Stimulated activated CD4-positive, alpha-beta T cell treated with anti-CD3 and anti-CD28 coated beads, Interleukin-4, amount 100 ng/mL, for 48 hours (primary cell): ENCODE results near the gene PATE2.

Experiments used
- DNase-seq, 2 donors: peaks; one replicate each; pipeline ENCODE4 v3.0.0-alpha.2; 2020; ENCODE audit warnings: low read depth in 2 of 2

The PATE2 gene

DNA sequence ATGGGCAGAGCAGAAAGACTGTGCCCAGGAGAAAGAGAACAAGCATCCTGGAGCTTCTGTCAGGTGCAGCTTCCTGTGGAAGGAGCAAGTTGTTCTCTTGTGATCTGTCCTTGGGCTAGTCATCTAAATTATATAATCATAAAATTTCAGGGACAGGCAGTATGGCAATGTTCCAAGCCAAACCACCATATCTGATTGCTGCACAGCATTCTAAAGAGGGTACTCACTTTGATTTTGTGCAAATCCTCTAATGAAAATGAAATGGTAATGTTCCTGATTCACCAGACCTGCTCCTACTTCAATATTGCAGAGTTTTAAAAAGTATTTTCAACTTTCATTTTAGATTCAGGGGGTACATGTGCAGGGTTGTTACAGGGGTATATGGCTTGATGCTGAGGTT is at the start of gene PATE2:
TSS of gene PATE2 (minus strand) at position 101 of the 400 bp plus-strand sequence. CDS start at position 46, 55 bp downstream.
- no peak for DNase-seq

DNA sequence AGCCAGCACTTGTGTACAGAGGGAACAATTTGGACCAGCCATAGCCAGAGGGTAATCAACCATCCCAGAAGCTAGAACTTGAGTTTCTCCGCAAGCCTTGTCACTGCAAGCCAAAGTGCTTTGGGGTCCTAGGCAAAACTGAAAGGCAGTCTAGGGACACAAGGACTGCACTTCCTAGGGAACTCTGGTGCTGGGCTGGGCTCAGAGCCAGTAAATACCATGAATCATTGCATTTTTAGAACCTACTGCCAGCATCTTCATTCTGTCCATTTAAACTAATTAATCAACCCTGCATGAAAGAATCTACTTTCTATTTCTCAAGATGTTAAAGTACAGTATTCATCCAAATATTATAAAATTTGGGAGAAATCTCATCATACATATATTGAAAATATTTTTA is 29.3 kb upstream of the PATE2 start:
- DNase-seq: no peak

DNA sequence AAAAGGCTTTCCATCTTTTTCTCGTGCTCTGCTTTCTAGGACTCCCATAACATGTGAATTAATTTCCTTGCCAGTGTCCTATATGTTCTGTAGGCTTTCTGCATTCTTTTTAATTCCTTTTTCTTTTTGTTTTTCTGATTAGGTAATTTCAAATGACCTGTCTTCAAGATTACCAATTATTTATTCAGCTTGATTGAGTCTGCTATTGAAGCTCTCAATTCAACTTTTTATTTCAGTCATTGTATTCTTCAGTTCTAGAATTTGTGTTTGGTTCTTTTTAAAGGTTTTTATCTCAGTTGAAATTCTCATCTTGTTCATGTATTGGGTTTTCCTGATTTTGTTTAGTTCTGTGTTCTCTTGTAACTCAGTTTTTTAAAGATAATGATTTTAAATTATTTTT is 23.8 kb upstream of the PATE2 start:
- DNase-seq: no peak

DNA sequence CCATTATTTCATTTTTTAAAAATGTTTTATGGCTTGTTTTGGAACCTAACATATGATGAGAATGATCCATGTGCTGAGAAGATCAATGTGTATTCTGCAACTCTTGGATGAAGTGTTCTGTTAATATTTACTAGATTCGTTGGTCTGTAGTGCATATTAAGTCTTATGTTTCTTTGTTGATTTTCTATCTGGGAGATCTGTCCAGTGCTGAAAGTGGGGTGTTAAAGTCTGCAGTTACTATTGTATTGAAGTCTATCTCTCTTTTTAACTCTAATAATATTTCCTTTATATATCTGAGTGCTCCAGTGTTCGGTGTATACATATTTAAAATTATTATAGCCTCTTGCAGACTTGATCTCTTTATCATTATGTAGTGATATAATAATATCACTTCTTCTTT is 21.2 kb upstream of the PATE2 start:
- DNase-seq: no peak

DNA sequence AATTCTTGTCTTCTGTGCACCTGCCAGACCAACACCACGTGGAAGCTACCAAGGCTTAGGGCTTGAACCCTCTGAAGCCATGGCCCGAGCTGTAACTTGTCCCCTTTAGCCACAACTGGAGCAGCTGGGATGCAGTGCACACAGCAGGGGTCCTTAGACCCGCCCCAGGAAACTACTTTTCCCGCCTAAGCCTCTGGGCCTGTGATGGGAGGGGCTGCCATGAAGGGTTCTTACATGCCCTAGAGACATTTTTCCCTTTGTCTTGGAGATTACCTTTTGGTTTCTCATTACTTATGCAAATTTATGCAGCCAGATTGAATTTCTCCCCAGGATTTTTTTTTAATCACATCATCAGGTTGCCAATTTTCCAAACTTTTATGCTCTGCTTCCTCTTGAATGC is 19.0 kb upstream of the PATE2 start:
- no peak for DNase-seq

DNA sequence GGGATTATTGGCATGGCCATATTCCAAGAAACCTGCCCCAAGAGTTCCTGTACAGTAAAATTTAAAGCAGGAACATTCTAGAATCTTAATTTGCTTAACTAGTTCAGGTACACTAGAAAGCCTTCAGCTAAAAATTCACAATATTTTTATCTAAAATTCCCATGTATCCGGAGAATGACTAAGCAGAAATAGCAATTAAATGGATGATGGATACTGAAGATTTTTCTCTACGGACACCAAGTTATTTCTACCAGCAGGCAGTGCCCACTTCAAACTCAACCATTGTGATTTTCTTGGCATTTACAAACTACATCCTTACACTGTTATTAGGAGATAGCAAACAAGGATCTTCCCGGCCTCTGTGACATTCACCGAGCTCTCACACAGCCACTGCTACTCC is 12.2 kb upstream of the PATE2 start:
- DNase-seq: no peak

DNA sequence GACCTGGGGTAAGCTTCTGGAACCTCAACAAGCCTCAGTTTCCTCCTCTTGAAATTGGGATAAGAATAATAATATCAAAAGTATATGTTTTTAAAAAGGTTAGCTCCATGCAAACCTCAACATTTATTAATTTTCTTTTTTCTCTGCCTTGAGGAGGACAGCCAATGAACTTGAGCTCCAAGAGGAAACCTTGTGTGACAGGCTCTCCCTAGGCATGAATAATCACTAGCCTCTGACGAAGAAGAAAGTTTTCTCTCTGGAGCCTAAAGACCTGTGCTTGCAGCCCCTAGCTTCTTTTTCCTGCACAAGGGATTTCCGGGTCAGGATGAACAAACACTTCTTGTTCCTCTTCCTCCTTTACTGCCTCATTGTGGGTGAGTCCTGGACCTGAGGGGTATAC is 9.2 kb upstream of the PATE2 start, which contains the start of gene PATE3:
TSS of gene PATE3 (plus strand) at position 301 of the 400 bp plus-strand sequence. CDS start at position 326, 25 bp downstream.
- DNase-seq: no peak

DNA sequence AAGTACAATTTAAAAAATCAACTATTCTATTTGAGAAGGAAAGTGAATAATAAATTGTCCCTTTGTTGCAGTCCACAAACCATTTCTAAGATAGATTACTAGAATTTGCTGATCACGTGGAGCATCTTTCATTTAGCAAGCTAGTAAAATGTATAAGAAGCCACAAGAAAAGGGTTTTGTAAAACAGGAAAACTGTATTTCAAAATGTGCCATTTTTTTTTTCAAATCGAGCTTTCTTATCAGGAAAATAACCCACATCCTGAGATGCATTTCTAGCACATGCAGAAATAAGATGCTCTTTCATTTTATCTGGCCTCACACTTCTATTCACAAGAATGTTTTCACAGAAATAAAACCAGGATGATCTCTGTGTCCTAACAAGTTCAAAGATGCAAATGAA is 6.0 kb upstream of the PATE2 start:
- DNase-seq: no peak

DNA sequence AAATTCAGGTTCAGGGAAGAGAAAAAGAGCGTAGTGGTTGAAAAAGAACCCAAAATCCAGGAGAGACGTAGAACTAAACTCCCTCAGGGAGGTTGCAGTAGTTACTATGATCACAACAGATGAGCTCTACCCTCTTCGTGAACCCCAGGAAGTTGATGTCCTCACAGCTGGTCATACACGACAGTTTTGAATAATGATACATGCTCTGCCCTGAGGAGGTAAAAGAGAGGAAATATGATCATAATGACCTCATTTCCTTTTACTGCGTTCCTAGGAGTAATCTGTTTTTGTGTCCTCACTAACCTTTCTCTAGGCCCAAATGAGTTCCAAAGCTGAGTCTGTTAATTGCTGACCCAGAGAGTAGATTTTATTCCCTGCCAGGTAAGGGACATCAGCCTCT is 1.3 kb downstream of the PATE2 start:
- no peak for DNase-seq

DNA sequence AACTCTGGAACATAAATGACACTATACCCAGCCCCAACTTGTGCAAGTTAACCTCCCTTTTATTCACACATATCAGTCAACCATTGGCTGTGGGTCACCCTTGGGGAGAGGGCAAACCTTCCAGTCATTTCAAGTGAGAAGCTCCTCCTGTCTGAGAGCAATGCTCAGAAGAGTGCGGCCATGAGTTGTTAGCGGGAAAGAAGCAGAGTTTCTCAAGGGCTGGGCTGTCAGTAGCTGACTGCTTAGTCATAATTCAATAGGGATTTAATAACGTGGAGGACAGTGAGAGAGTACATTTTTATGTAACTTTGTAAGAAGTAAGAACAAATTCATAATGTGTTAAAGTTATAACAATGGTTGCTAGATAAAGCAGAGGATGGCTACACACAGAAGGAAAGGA is 5.1 kb downstream of the PATE2 start:
- no peak for DNase-seq

DNA sequence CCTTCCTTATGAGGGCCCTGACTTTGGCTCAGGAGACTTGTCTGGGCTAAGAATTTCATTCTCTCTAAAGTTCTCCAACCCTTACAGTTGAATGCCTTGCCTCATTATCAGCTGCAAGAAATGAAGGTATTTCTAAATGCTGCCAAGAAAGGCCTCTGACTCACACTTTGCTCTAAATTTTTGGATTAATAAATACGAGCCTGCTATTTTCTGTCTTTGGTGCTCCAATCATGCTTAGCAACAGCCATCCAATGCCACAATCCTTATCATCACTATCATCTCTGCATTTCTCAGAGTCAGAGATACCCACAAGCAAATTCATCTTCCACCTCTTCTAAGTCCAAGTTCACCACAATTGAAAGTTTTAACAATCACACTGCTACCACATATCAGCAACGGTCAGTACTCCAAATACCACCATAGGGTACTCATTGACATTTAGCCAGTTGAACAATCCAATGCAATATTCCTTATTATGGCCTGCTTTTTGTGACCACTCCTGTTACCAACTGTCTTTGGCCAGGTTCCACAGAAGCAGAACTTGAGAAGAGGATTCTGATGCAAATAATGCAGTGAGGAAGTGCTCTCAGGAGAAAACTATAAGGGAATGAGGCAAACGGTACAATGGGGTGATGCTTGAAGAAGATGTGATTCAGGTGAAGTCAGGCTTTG is 5.7 kb downstream of the PATE2 start:
- DNase-seq: no peak

DNA sequence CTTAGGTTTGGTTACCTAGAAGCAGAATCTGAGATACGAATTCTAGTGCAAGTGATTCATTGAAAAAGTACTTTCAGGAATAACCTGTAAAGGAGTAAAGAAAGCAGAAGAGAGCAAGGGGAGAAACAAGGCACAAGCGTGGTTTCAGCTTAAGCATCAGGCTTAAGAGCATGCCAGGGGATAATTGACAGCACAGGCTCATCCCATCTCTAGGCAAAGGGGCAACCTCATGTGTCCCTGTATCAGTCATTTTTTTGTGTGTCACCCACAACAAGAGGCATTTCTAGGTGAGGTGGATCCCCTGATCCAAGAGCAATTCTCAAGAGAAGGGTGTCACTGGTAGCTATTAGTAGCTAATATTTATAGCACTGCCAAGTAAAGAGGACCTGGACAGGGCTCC is 8.0 kb downstream of the PATE2 start:
- no peak for DNase-seq

DNA sequence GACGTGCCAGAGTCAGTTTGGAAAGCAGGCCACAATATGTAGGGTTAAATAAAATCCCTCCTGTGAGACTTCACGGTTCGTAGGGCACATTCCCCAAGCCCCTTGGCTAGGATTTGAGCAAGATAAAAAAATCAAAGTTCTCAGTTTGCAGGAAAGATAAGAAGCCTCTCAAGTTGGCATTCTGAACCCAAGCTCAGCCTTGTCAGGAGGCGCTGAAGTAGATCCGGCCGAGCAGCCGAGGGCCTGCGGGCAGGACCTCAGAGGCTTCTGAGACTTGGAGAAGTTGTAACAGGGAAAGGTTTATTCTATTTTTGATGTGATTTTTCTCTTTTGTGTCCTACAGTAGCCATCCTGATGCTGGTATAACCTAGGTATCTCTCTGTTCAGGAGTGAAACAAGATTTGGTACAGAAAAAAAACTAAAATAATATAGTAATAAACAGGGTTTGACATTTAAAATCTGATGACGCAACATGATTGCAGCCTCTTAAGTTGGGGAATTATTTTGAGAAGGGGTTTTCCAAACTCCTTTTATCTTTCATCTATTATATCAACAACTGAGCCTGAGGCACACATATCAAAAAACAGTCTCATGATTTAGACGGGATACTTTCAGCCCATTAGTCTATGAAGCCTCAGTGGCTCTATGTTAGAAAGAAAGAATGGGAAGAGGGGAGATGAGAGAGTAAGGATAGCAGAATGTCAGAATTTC is 10.1 kb downstream of the PATE2 start:
- DNase-seq: no peak

DNA sequence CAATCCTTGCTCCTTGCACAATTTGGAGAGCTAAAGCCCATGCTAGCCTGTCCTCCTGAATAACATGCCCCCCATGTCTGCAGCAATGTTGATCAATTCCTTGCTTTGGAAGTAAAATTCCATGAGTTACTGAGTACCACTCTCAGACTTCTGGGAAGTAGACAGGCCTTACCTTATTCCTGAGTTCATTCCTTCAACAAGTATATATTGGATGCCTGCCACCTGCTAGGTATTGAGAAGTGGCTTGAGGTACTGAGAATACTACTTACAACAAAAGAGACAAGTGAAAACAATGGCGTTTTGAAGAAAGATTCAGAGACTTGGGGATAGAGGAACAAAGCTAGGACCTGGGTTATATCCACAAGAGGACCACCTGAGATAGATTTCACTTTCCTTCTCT is 12.4 kb downstream of the PATE2 start:
- DNase-seq: no peak

DNA sequence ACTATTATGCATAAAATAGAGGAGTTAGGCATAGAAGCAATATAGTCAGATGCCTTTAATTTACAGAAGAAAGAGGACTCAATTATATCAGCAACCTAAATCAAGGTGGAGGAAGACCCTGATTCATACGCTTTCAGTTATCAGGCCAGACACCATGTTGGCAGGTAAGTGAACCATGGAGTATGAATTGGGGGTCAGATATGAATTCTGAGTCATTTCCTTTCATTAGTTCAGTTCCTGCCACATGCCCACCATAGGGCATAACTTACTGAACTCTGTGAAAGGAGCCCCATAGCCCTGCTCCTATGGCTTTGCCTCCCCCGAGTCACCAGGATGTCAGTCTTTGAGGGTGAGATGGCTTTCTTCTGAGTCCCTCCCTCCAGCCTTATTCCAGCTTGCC is 15.1 kb downstream of the PATE2 start:
- DNase-seq: no peak

DNA sequence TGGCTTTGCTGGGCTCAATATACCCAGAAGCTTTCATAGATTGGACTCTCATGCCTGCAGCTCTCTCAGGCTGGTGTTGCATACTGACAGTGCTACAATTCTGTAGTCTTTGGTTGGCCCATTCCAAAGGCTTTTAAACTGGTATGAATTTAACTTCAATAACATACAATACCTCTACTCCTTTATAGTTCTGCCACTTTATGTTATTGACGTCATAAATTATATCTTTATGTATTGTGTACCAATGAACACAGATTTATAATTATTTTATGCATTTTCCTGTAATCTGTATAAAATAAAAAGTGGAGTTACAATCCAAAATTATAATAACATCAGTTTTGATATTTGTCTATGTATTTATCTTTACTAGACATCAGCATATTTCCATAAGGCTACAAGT is 16.2 kb downstream of the PATE2 start:
- no peak for DNase-seq

DNA sequence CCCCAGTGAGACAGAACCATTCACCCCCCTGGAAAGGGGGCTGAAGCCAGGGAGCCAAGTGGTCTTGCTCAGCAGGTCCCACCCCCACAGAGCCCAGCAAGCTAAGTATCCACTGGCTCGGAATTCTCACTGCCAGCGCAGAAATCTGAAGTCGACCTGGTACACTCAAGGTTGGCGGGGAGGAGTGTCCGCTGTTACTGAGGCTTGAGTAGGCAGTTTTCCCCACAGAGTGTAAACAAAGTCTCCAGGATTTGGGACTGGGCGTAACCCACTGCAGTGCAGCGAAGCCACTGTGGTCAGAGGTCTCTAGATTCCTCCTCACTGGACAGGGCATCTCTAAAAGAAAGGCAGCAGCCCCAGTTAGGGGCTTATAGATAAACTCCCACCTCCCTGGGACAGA is 22.6 kb downstream of the PATE2 start:
- DNase-seq: no peak

DNA sequence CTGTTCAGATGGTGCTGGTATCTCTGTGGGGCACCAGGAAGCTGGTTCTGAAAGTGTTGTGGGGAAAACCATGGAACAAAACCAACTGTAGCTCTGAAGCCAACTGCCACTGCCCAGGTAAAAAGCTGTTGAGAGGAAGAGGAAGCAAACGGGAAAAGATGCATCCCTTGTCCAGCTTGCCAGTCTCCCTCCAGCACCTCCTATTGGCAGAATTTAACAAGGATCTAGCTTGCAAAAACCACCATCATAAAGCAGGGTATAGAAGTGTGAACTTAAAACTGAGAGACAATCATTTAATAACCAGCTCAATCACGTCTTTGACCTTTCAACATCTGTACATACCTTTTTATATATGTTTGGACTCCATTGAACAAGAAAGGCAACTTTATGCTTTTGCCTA is 28.0 kb downstream of the PATE2 start:
- no peak for DNase-seq

DNA sequence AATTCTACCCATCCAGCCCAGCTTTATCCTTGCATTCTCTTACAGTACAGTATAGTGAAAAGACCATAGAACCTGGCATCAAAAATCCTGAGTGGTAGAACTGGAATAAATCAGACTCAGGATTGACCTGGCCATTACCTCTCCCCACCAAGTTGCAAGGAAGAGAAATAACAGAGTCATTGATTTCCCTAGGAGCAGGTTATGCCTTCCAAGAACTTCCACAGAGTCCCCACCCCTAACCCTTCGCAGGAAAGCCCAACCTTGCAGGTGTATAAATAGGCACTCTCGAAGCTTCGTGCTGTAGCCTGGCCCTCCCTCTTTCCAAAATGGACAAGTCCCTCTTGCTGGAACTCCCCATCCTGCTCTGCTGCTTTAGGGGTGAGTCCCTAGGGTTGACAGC is 32.6 kb downstream of the PATE2 start, which contains the start of gene PATE1:
TSS of gene PATE1 (plus strand) at position 301 of the 400 bp plus-strand sequence. CDS start at position 327, 26 bp downstream.
- no peak for DNase-seq

DNA sequence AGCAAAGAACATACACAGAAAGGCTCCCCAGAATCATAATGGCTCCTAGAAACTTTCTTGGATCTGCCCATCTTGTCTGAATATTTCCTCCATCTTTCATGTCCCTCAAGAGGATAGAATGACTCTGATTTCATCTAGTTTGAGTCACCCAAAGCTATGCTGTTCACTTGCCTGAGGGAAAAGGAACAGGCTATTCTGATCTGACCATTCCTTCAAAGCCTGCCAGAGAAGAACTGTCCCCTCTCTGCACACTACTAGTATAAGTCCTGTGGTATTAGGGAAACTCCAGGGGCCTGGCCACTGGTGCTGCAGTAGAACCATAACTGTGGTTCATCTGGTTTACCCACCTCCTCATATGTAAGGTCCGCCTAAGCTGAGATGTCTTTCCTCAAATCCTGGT is 34.9 kb downstream of the PATE2 start:
- no peak for DNase-seq

DNA sequence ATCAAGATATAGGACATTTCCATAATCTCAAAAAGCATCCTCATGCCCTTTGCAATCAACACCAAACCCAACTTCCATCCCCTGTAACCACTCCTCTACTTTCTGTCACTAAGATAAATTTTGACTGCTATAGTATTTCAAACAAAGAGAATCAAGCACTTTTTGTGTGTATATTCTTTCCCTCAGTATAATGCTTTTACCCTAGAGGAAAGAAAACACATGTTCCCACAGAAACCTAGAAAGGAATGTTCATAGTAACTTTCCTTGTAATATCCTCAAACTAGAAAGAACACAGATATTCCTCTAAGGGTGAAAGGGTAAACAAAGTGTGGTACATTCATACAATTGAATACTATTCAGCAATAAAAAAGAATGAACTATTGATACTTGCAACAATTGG is 38.0 kb downstream of the PATE2 start:
- no peak for DNase-seq

DNA sequence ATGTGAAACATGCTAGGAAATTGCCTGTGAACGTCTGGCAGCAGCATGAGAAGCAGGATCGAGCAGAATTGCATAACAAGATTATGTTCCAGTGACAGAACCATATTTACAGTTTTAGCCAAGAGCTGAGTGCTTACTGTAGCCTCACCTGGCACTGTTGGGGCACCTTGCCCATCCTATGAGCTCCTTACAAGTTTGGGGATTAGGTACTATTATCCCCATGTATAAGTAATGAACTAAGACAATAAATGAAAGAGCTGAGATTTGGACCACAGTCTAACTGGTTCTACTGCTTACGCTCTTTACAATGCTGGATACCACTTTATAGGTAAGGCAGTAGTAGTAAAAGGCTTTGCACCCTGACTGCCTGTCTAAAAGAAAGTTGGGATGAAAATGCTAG is 49.7 kb downstream of the PATE2 start:
- DNase-seq: no peak
